ENCODE data around the gene HAUS3. TPM values are rescaled to one million over a fixed set of nuclear protein-coding genes. Genes with fewer than 3 reads are reported as not detected.
"Not testable (repeated sequence)": the region's sequence is repeated elsewhere in the genome, so short reads cannot be mapped to it uniquely, and the experiment has no call there.

HAUS3 gene
- total RNA-seq, 1 donor from 2014 or later, result 14.5 TPM

DNA sequence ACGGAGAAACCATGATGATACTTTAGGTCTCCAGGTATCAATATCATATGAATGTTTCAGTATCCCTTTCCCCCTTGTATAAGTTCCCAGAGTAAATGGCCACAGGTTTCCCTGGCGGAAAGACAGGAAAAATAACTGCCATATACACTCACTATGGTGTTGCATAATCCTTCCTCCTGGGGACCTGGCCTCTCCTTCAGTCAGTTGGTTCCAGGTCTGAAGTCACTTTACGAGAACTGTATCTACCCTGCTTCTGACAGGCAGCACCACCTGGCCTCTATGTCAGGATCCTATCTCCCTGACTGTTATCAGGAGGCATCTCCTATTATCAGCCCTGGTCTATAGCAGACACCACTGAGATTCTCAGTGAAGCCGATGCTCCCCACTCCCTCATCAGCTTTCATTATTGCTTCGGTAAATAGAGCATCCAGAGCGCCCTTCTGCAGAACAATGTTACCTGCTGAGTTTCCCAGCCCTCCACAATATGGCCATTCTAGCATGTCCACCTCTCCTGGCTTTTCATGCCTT is 22.6 kb downstream of the HAUS3 start:
- no peak for DNase-seq

GRCh38 chr4:2218436-2218835 is 23.5 kb downstream of the HAUS3 start:
- DNase-seq, result no peak

DNA sequence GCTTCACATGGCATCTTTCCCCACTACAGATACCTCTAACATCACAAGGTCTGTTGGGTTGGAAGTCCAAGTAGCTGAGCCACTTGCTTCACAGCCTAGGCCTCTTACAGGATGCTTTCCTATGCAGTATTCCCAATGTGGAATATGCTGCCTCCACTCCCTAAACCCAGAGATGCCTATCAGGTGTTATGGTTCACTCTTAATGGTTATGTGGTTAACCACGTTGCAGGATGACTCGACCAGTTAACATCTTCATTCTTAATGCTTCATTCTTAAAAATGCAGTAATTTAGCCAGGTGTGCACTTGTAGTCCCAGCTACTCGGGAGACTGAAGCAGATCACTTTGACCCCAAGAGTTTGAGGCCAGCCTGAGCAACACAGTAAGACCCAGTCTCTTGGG is 24.2 kb downstream of the HAUS3 start:
- no peak for DNase-seq

DNA sequence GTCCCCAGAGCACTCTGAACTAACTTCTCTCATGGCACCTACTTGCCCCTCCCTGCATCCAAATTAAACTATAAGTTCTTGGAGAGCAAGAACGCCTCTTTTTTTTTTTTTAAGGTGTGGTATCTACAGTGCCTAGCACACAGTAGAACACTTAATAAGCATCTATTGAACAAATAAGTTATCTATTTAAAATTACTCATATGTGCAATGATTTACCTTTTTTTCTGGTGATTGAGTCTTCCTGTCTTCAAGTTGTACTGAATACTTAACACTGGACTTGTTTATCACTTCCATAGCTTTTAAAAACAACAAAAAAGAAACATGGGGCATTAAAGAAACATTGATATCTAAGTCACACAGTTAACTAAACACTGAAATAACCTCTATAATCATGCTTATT is 29.1 kb downstream of the HAUS3 start:
- no peak for DNase-seq

DNA sequence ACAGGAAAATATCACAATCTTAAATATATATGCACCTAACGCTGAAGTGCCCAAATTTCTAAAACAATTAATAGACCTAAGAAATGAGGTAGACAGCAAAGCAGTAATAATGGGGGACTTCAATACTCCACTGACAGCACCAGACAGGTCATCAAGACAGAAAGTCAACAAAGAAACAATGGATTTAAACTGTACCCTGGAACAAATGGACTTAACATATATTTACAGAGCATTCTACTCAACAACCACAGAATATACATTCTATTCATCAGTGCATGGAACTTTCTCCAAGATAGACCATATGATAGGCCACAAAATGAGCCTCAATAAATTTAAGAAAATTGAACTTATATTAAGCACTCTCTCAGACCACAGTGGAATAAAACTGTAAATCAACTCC is 39.1 kb downstream of the HAUS3 start:
- not testable (repeated sequence) for DNase-seq

DNA sequence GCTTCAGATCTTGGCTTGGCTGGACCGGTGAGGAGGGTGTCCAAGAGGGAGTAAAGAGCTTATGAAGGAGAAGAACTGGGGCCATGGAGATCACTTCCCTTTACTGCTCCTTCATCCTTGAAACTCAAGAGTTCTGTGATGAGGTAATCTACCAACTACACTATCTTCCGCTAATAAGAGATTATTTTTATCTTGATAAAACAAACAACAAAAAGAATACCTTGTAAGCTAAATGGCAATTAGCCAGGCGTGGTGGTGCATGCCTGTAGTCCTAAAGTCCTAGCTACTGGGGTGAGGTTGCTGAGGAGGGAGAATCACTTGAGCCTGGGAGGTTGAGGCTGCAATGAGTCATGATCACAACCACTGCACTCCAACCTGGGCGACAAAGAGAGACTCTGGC is 47.4 kb downstream of the HAUS3 start:
- DNase-seq, result no peak

GRCh38 chr4:2193326-2193725 is 48.6 kb downstream of the HAUS3 start:
- no peak for DNase-seq

GRCh38 chr4:2186865-2187172 is 55.1 kb downstream of the HAUS3 start:
- no peak for DNase-seq

DNA sequence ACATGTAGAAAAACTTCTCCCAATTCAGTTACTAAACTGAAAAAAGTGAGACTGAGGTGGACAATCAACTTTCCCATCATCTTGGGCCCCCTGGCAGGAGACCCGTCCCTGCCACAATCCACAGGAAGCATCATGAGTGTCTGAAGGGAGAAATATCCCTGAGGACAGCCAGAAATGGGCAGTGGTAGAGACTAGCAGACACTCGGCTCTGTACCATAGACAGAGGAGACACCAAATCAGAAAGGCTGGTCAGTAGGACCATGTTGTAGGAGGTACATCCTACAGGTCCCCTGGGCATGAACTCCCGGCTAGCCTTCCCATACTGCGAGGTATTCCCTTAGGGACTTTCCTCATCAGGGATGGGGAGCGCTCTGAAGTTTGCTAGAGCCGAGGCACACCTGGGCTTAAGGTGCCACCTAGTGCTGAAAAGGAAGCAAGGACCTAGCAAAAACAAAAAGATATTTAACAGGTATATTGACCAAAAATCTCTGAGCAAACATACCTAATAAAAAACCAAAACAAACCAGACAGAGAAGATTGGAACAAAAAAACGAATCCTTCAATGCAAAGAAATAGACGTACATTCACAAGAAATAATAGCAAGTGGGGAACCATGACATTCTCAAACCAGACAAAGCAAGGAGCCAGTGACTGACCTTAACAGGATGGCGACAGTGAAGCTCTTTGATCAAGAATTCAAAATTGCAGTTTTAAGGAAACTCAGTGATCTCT is 55.6 kb downstream of the HAUS3 start:
- no peak for DNase-seq

- DNase-seq, result no peak
These were observed 58.5 kb downstream of the HAUS3 start for GRCh38 chr4:2183394-2183793.

- DNase-seq, result no peak
These were observed 58.9 kb downstream of the HAUS3 start for GRCh38 chr4:2182994-2183393.

DNA sequence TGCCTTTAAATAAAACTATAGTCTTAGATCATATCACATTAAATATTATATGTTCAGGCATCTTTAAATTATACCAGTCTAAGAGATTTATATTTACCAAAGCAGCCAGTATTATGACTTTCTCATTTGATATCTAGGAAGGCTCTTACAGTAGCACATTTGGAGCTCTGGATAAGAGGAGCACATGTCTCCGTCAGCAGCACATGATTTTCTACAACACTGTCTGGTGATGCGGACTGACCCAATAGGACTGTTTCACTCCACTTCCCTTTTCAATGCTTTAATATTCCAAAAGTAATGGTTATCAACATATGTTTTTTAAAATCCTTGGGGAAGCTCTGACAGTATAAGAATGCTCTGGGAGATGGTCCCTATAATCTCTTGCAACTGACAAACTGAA is 61.5 kb downstream of the HAUS3 start:
- no peak for DNase-seq

DNA sequence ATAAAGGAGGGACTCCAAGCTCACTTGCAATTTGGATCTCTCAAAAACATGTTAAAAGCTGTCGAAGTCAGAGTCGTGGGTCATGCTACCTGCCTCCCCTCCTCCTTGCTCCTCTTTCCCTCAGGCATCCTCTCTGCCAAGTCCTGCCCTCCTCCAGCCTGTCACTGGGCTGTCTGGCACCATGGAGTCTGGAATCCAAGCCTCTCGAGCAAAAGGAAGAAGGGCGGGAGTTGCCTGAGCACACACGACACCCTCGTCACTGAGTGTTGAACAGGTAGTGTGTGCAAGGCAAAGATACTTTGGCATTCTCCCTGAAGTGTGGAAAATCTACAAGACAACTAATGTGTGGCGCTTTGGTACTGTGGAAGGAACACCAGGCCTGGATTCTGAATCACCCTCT is 62.2 kb downstream of the HAUS3 start:
- DNase-seq, result no peak

- no peak for DNase-seq
These were observed 62.9 kb downstream of the HAUS3 start for GRCh38 chr4:2178986-2179385.

Small RNA genes lying within 50 kb of the gene (small RNA-seq; reads per million reads assigned to genes)
- not detected for gene COX6B1P5 (ENCODE audit: low replicate concordance)

Other genes starting within 250 kb of the HAUS3 start
- gene NELFA, start 233.1 kb downstream of the HAUS3 start, total RNA-seq, result 19.4 TPM
- gene NAT8L, start 182.8 kb downstream of the HAUS3 start, total RNA-seq, result 1.2 TPM
- 4.2 TPM for gene POLN, start within 50 bp of the HAUS3 start, total RNA-seq
- gene MXD4, start 20.0 kb upstream of the HAUS3 start, total RNA-seq, result 17.0 TPM
- 5.1 TPM for gene ZFYVE28, start 176.5 kb upstream of the HAUS3 start, total RNA-seq
- not detected for gene CFAP99, start 176.8 kb upstream of the HAUS3 start, total RNA-seq
- 44.1 TPM for gene RNF4, start 227.0 kb upstream of the HAUS3 start, total RNA-seq